C4-2B (cell line): ENCODE measurements around the gene CAMK2N1.
A peak's percentile ranks its signal among the peaks of the same experiment; 100 is the strongest.

Experiments used
- H3K27ac ChIP-seq: fragments of 450-650 bp; 2 replicates; pipeline ENCODE4 v1.5.1; 2017
- CTCF ChIP-seq: fragments of 450-650 bp; conservative IDR thresholded peaks from 2 replicates; pipeline ENCODE4 v1.5.1; 2017; ENCODE audit warnings: mild to moderate bottlenecking
- ZFX ChIP-seq: fragments of 450-650 bp; IDR thresholded peaks from 2 replicates; pipeline ENCODE4 v1.6.1; 2017

CAMK2N1 gene

GRCh38 chr1:20486457-20487235 is 636 bp upstream of the CAMK2N1 start:
- TF ChIP-seq ZFX (no peak), CTCF (no peak)
- H3K27ac ChIP-seq = peak overlapping the region; percentile 62

GRCh38 chr1:20484519-20485462 is 1.2 kb downstream of the CAMK2N1 start:
- no peak for TF ChIP-seq ZFX
- TF ChIP-seq CTCF = no peak; the same call in 1 of the 2 replicates
- peak overlapping the region; percentile 62 for H3K27ac ChIP-seq

GRCh38 chr1:20483833-20484518 is 2.0 kb downstream of the CAMK2N1 start:
- TF ChIP-seq CTCF = no peak
- TF ChIP-seq ZFX = no peak
- H3K27ac ChIP-seq = peak overlapping the region; percentile 62

GRCh38 chr1:20483098-20483832 is 2.7 kb downstream of the CAMK2N1 start:
- no peak for TF ChIP-seq ZFX
- no peak for TF ChIP-seq CTCF
- H3K27ac ChIP-seq = peak overlapping the region; percentile 62

GRCh38 chr1:20481643-20482498 is 4.1 kb downstream of the CAMK2N1 start:
- peak overlapping the region; percentile 30; the same call in 1 of the 2 replicates for H3K27ac ChIP-seq
- TF ChIP-seq CTCF (no peak), ZFX (no peak)
